ENCODE results near the gene TCF25.
"Not testable (repeated sequence)": the region's sequence is repeated elsewhere in the genome, so short reads cannot be mapped to it uniquely, and the experiment has no call there.

Gene TCF25

GRCh38 chr16:89934611-89935553 is 61.5 kb downstream of the TCF25 start:
- Histone ChIP-seq H3K4me1 (ENCODE audit: control insufficient read depth, insufficient read depth, low read length, unreplicated experiment) (no peaks in the 10 kb centered on the region), H3K79me2 (ENCODE audit: control insufficient read depth, insufficient read depth, low read length, unreplicated experiment) (no peaks in the 10 kb centered on the region), H3K27ac (ENCODE audit: low read depth, low read length) (no peak overlapping the region), H2AFZ (ENCODE audit: low read length, unreplicated experiment) (no peak overlapping the region), H3K27me3 (ENCODE audit: insufficient read depth, low read length) (no peaks in the 10 kb centered on the region), H3K4me3 (ENCODE audit: low read depth, low read length) (no peak overlapping the region), H3K36me3 (ENCODE audit: insufficient read depth, low read length) (peaks cover 30% of the 10 kb centered on the region)

GRCh38 chr16:89935620-89936019 is 62.2 kb downstream of the TCF25 start:
- H3K4me3 ChIP-seq (ENCODE audit: low read depth, low read length); H3K27me3 ChIP-seq (ENCODE audit: insufficient read depth, low read length); H3K27ac ChIP-seq (ENCODE audit: low read depth, low read length); H2AFZ ChIP-seq (ENCODE audit: low read length, unreplicated experiment); H3K4me1 ChIP-seq (ENCODE audit: control insufficient read depth, insufficient read depth, low read length, unreplicated experiment); H3K79me2 ChIP-seq (ENCODE audit: control insufficient read depth, insufficient read depth, low read length, unreplicated experiment): not testable (repeated sequence)
- peaks cover 30% of the 10 kb centered on the region for H3K36me3 ChIP-seq (ENCODE audit: insufficient read depth, low read length)

- Histone ChIP-seq H3K4me3 (ENCODE audit: low read depth, low read length) (no peak overlapping the region), H3K4me1 (ENCODE audit: control insufficient read depth, insufficient read depth, low read length, unreplicated experiment) (no peaks in the 10 kb centered on the region), H3K79me2 (ENCODE audit: control insufficient read depth, insufficient read depth, low read length, unreplicated experiment) (no peaks in the 10 kb centered on the region), H2AFZ (ENCODE audit: low read length, unreplicated experiment) (no peak overlapping the region), H3K27me3 (ENCODE audit: insufficient read depth, low read length) (no peaks in the 10 kb centered on the region), H3K27ac (ENCODE audit: low read depth, low read length) (no peak overlapping the region), H3K36me3 (ENCODE audit: insufficient read depth, low read length) (peaks cover 29% of the 10 kb centered on the region)
Observed at GRCh38 chr16:89936034-89936433, 62.6 kb downstream of the TCF25 start.

- Histone ChIP-seq H3K27me3 (ENCODE audit: insufficient read depth, low read length) (no peaks in the 10 kb centered on the region), H3K27ac (ENCODE audit: low read depth, low read length) (no peak overlapping the region), H3K36me3 (ENCODE audit: insufficient read depth, low read length) (peaks cover 24% of the 10 kb centered on the region), H3K4me3 (ENCODE audit: low read depth, low read length) (no peak overlapping the region), H2AFZ (ENCODE audit: low read length, unreplicated experiment) (no peak overlapping the region), H3K4me1 (ENCODE audit: control insufficient read depth, insufficient read depth, low read length, unreplicated experiment) (no peaks in the 10 kb centered on the region), H3K79me2 (ENCODE audit: control insufficient read depth, insufficient read depth, low read length, unreplicated experiment) (no peaks in the 10 kb centered on the region)
Observed at GRCh38 chr16:89936508-89936907, 63.1 kb downstream of the TCF25 start.

GRCh38 chr16:89936981-89937380 is 63.6 kb downstream of the TCF25 start:
- Histone ChIP-seq H3K27me3 (ENCODE audit: insufficient read depth, low read length) (no peaks in the 10 kb centered on the region), H3K4me1 (ENCODE audit: control insufficient read depth, insufficient read depth, low read length, unreplicated experiment) (no peaks in the 10 kb centered on the region)

GRCh38 chr16:89938175-89938885 is 64.9 kb downstream of the TCF25 start:
- Histone ChIP-seq H3K36me3 (ENCODE audit: insufficient read depth, low read length) (peaks cover 15% of the 10 kb centered on the region), H3K79me2 (ENCODE audit: control insufficient read depth, insufficient read depth, low read length, unreplicated experiment) (no peaks in the 10 kb centered on the region), H3K27me3 (ENCODE audit: insufficient read depth, low read length) (no peaks in the 10 kb centered on the region), H3K4me1 (ENCODE audit: control insufficient read depth, insufficient read depth, low read length, unreplicated experiment) (no peaks in the 10 kb centered on the region), H3K4me3 (ENCODE audit: low read depth, low read length) (no peak overlapping the region), H2AFZ (ENCODE audit: low read length, unreplicated experiment) (no peak overlapping the region), H3K27ac (ENCODE audit: low read depth, low read length) (no peak overlapping the region)

More at GRCh38 chr16:89936981-89937380, 63.6 kb downstream of the TCF25 start:
- Histone ChIP-seq H3K4me3 (ENCODE audit: low read depth, low read length) (no peak overlapping the region), H3K79me2 (ENCODE audit: control insufficient read depth, insufficient read depth, low read length, unreplicated experiment) (no peaks in the 10 kb centered on the region), H3K36me3 (ENCODE audit: insufficient read depth, low read length) (peaks cover 20% of the 10 kb centered on the region), H3K27ac (ENCODE audit: low read depth, low read length) (no peak overlapping the region), H2AFZ (ENCODE audit: low read length, unreplicated experiment) (no peak overlapping the region)

GRCh38 chr16:89944773-89945172 is 71.4 kb downstream of the TCF25 start:
- Histone ChIP-seq H3K27ac (ENCODE audit: low read depth, low read length) (no peak overlapping the region), H3K4me3 (ENCODE audit: low read depth, low read length) (no peak overlapping the region), H2AFZ (ENCODE audit: low read length, unreplicated experiment) (no peak overlapping the region), H3K4me1 (ENCODE audit: control insufficient read depth, insufficient read depth, low read length, unreplicated experiment) (peaks cover 10% of the 10 kb centered on the region), H3K79me2 (ENCODE audit: control insufficient read depth, insufficient read depth, low read length, unreplicated experiment) (no peaks in the 10 kb centered on the region), H3K36me3 (ENCODE audit: insufficient read depth, low read length) (no peaks in the 10 kb centered on the region), H3K27me3 (ENCODE audit: insufficient read depth, low read length) (0 out of 2 replicates have a peak, but pooled peaks cover 4% of the 10 kb centered on the region)

- Histone ChIP-seq H3K36me3 (ENCODE audit: insufficient read depth, low read length) (no peaks in the 10 kb centered on the region), H3K4me1 (ENCODE audit: control insufficient read depth, insufficient read depth, low read length, unreplicated experiment) (peaks cover 14% of the 10 kb centered on the region), H3K27ac (ENCODE audit: low read depth, low read length) (no peak overlapping the region)
Observed at GRCh38 chr16:89945654-89946053, 72.3 kb downstream of the TCF25 start.

GRCh38 chr16:89946515-89946914 is 73.1 kb downstream of the TCF25 start:
- H3K4me3 ChIP-seq (ENCODE audit: low read depth, low read length), result no peak overlapping the region
- no peaks in the 10 kb centered on the region for H3K36me3 ChIP-seq (ENCODE audit: insufficient read depth, low read length)
- peaks cover 14% of the 10 kb centered on the region for H3K4me1 ChIP-seq (ENCODE audit: control insufficient read depth, insufficient read depth, low read length, unreplicated experiment)
- H3K27me3 ChIP-seq (ENCODE audit: insufficient read depth, low read length), result 0 out of 2 replicates have a peak, but pooled peaks cover 4% of the 10 kb centered on the region
- no peak overlapping the region for H3K27ac ChIP-seq (ENCODE audit: low read depth, low read length)
- no peaks in the 10 kb centered on the region for H3K79me2 ChIP-seq (ENCODE audit: control insufficient read depth, insufficient read depth, low read length, unreplicated experiment)
- no peak overlapping the region for H2AFZ ChIP-seq (ENCODE audit: low read length, unreplicated experiment)

More at GRCh38 chr16:89945654-89946053, 72.3 kb downstream of the TCF25 start:
- Histone ChIP-seq H3K79me2 (ENCODE audit: control insufficient read depth, insufficient read depth, low read length, unreplicated experiment) (no peaks in the 10 kb centered on the region), H2AFZ (ENCODE audit: low read length, unreplicated experiment) (no peak overlapping the region), H3K27me3 (ENCODE audit: insufficient read depth, low read length) (0 out of 2 replicates have a peak, but pooled peaks cover 4% of the 10 kb centered on the region), H3K4me3 (ENCODE audit: low read depth, low read length) (no peak overlapping the region)

- Histone ChIP-seq H3K36me3 (ENCODE audit: insufficient read depth, low read length) (no peaks in the 10 kb centered on the region), H3K4me1 (ENCODE audit: control insufficient read depth, insufficient read depth, low read length, unreplicated experiment) (peaks cover 14% of the 10 kb centered on the region), H2AFZ (ENCODE audit: low read length, unreplicated experiment) (no peak overlapping the region), H3K79me2 (ENCODE audit: control insufficient read depth, insufficient read depth, low read length, unreplicated experiment) (peaks cover 3% of the 10 kb centered on the region), H3K27ac (ENCODE audit: low read depth, low read length) (no peak overlapping the region), H3K4me3 (ENCODE audit: low read depth, low read length) (peak overlapping the region; percentile 82), H3K27me3 (ENCODE audit: insufficient read depth, low read length) (0 out of 2 replicates have a peak, but pooled peaks cover 4% of the 10 kb centered on the region)
Observed at GRCh38 chr16:89949121-89949742, 75.8 kb downstream of the TCF25 start.

Measured in ACC112 (cell line).